Fibroblast of skin of left quadriceps (primary cell): ENCODE measurements around the gene SCAMP3.
"Not testable (repeated sequence)": the region's sequence is repeated elsewhere in the genome, so short reads cannot be mapped to it uniquely, and the experiment has no call there.

ENCODE experiments used
- DNase-seq, 2 experiments: peaks; one replicate each; pipeline ENCODE4 v3.0.0-alpha.2; 2013; ENCODE audit warnings: low read depth in 2 of 2

The SCAMP3 gene

DNA sequence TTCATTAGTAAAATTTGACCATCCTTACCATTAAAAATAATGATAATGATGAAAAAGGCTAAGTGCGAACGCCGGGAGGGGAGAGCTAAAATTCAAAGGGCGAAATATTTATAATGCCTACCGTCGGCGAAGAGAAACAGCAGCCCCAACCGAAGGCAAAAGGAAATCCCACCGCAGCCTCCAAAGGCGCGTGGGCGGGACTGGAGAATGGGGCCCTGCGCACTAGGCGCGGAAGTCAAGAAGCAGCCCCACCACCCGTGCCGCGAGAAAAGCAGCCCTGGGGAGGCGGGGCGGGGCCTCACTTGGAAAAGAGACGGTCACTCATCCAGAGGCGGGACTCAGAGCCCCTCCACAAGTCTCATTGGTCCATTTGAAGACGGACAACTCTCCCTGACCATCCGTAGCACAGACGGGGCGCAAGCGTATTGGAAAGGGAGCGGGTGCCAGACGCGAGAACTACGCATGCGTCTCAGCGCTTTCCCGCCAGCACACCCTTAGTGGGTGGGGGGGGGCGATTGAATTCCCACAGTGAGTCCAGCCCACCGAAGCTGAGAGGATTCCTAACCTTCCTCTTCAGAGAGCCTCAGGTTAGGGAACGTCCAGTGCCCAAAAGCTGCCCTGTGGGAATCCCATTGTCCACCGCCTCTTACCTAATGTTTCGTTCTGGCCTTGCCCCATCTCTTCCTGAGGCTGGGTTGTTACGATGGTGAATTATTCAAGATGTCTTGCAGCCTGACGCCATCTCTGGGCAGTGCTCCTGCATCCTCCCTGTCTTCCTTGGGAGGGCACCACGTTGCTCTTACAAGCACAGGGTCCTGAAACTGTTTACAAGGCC, 34.7 kb downstream of the SCAMP3 start:
- peak; percentile 99 for DNase-seq

DNA sequence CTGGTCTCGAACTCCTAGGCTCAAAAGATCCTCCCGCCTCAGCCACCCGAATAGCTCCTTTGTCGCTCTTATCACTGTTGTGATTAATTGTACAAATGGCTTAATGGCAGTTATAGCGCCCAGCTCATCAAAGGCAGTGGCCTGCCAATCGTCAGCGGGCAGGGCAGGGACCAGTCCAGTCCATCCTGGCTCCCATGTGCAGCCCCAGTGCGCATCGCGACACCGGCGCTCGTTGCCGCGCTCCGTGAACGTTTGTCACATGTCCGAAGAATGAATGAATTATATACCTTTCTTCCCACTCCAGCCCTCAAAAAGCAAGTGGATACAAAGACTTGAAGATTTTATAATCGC, 35.3 kb downstream of the SCAMP3 start:
- no peak for DNase-seq

DNA sequence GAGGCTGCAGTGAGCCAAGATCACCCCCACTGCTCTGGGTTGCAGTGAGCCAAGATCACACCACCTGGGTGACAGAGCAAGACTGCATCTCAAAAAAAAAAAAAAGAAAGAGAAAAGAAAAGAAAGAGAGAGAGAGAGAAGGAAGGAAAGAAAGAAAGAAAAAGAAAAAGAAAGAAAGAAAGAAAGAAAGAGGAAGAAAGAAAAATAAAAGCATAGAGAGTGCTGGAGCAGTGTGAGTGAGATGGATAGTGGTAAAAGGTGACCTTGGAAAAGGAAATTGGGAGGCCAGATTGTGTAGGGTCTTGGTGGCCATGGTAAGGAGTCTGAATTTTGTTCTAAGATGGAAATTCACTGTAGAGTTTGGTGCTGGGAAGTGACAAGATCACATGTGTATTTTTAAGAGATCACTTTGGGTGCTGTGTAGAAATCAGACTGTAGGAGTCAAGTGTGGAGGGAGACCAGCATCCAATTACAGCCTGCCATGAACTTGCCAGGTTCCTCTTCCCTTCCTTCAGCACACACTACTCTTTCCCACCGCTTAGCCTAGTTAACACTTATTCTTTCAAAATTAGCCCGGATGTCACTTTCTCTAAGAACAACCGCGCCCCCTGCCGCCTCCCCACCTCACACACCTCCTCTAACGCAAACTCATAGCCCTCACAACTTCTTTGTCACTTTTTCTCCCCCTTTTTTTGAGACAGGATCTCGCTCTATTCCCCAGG, 35.8 kb downstream of the SCAMP3 start:
- peak; percentile 65 to 66 for DNase-seq

DNA sequence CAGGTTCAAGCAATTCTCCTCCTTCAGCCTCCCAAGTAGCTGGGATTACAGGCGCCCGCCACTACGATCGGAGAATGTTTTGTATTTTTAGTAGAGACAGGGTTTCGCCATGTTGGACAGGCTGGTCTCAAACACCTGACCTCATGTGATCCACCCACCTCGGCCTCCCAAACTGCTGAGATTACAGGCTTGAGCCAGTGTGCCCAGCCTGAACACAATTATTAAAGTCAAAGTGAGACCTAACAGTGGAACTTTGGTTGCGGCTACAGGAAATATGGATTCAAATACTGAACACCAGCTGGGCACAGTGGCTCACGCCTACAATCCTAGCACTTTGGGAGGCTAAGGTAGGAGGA, 36.8 kb downstream of the SCAMP3 start:
- DNase-seq = not testable (repeated sequence)

DNA sequence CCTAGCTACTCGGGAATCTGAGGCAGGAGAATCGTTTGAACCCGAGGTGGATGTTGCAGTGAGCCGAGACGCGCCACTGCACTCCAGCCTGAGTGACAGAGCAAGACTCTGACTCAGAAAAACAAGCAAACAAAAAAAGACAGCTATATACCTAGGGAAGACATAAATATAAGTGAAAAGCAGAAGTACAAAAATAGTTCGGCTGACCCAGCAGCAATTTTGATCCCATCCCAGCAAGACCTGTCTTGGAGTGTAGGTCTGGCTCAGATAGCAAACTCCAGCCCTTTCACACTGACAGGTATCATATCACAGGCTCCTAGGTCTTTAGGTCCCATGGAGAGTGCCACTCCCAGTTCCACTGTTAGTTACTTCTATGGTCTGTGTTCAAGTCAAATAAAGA, 39.1 kb downstream of the SCAMP3 start:
- no peak for DNase-seq

DNA sequence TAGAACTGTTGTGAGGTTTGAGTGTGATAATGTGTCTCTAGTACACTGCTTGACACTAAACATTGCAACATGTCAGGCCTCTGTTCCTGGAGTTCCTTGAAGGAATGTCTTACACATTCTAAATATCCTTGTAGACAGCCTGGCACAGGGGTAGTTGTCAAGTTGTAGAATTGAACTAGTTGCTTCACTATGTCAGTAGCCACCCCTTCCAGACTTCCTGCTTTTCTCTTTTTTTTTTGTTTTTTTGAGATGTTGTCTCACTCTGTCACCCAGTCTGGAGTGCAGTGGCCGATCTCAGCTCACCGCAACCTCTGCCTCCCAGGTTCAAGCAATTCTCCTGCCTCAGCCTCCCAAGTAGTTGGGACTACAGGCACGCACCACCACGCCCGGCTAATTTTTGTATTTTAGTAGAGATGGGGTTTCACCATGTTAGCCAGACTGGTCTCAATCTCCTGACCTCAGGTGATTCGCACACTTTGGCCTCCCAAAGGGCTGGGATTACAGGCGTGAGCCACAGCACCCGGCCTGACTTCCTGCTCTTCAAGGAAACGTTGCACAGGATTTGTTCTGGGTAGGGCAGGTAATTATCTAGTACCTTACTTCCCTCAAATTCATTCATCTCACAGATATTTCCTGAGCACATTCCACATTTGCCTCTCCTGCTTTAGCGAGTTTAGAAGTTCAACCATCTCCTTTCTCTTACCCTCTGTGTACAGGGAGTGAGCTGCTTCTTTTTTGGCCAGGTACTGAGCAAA, 41.8 kb downstream of the SCAMP3 start:
- not testable (repeated sequence) for DNase-seq

DNA sequence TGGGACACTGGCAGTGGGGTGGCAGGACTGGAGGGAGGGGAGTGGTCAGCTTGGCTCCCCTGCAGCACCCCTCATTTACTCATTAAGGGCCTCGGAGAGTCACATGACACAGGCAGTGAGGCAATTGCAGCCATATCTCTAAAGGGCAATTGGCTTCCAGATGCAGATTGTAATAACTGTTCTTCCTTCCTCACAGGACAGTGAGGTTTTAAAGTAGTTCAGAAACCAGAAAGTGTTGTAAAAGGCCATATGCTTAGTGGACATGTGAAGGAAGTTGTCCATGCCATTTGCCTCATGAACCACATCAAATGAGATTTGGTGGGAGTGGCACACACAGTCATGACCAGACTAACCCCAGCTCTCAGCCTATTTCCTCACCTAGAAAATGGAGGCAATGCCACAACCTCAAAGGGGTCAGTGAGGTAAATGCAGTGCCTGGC, 42.5 kb downstream of the SCAMP3 start:
- DNase-seq = no peak

DNA sequence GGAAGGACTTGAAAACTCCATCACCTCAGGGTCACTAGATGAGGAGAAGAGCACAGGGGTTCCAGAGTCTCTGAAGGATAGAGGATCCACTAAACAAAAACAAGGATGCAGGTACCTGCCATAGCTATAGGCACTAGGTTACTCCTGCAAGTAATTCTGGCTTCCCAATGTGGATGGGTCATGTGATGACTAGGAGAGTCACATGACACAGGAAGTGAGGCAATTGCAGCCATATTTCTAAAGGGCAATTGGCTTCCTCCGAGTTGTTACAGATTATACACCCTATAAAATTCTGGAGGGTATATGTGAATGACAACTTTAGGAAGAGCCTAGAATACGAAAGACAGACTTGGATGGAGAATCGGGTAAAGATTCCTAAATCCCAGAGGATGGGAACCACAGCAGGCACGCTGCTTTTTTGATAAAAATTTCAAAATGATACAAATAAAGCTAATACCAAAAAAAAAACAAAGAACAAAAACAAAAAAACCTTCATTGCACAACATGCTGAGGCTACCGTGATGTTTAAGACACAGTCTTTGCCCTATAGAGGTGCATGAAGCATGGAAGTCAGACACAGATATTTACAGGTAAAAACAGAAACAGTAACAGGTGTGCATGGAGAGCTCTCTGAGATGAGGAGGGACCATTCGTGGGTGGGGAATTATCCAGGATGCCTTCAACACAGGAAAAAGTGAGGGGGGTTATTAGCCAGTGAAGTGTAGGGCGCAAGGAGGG, 43.1 kb downstream of the SCAMP3 start:
- DNase-seq = no peak

DNA sequence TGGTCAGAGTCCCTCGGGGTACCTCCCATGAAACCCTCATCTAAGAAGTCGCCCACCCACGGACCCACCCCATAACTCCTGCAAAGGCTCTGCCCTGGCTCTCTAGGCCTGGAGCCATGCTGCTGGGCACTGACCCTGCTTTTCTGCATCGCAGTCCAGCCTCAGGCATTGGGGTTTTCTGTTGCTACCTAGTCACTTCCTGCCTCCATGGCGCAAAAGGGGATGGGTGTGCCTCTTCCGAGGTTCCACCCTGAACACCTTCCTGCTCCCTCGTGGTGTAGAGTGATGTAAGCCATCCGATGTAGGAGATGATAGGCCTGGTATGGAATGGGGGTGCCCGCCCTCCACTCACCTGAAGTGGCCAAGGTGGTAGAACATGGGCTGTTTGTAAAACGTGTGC, 47.5 kb downstream of the SCAMP3 start:
- DNase-seq = not testable (repeated sequence)

DNA sequence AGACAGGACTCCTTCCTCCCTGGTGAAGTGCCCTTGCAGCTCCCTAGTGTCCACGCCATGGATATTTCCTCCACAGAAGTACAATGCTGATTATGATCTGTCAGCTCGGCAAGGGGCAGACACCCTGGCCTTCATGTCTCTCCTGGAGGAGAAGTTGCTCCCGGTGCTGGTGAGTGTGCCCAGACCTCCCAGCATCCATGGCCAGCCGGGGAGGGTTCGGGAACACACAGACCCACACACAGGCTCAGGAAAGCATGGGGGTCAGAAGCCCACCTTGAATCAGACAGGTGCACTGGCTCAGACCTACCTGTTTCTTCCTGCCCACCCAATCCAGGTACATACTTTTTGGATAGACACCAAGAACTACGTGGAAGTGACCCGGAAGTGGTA, 50.1 kb downstream of the SCAMP3 start:
- DNase-seq = not testable (repeated sequence)

DNA sequence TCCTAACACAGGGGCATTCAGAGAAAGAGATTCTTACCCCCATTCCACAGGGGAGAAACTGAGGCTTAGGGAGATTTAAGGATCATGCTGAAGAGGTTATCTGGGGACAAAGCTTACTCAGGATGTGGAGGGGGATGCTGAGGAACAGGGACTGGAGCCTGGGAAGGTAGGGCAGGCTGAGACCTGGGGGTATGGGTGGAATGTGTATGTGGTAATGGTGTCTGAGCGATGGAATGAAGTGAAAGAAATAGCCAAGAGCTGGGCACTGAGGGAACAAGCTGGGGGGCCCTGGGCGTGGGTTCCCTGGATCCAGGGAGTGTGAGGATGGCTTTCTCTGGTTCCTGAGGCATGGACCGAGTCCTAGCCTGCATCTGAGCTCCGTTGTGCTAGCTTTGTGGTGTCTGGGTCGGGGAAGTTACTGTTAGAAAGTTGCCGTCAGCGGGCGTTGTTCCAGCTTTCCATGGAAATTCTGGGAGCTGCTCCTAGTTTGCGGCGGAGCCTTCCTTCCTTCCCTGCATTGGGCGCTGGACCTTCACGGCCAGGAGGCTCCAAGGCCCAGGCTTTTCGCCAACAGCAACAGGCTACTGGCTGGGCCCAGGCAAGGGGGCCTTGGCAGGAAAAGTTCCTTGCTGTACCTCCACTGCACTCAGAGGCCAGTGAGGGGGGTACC, 50.6 kb downstream of the SCAMP3 start:
- DNase-seq = not testable (repeated sequence)

DNA sequence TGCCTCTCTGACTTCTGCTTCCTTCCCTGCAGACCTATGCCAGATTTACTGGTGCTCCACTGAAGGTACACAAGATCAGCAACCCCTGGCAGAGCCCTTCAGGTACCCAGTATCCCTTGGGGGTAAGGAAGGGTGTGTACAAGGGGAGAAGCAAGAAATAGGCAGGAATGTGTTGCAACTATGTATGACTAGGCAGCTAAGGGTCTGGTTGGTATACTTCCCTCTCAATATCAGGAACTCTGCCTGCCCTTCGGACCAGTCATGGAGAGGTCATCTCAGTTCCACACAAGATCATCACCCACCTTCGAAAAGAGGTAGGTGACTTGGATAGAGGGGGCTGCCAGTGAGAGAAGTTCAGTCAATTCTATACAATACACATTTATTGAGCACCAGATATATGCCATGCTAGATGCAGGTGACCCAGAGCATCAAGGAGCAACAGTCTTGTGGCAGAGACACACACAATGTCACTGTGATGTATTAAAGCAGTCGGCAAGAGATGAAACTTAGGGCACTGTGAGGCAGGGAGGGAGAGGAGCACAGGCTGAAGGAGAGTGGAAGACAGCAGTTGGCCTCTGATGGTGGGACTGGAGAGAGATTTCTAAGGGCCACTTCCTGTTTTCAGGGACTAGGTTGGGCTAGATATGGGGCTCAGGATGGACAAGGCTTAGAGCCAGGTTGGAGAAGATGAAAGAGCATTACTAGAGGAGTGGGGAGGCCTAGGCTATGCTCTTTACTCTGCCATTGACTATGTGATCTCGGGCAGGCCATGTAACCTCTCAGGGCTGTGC, 51.7 kb downstream of the SCAMP3 start:
- no peak for DNase-seq

DNA sequence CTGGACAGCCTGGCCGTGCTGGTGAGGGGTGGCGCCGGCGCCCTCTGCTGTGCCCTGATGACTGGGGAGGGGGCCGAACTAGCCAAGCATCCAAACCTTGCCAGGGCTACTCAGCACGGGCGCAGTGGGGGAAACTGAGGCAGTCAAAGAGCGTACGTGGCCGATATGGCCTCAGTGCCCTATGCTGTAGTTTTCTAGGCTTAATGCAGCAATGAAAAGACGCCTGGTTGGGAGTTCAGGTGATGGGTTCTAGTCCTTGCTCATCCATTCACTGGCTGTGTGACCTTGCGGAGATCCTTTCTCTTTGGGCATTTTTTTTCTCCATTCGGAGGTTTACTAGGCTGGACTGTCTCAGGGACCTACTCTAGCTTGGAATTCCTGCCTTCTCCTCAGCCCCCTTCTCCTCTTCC, 52.8 kb downstream of the SCAMP3 start:
- no peak for DNase-seq

DNA sequence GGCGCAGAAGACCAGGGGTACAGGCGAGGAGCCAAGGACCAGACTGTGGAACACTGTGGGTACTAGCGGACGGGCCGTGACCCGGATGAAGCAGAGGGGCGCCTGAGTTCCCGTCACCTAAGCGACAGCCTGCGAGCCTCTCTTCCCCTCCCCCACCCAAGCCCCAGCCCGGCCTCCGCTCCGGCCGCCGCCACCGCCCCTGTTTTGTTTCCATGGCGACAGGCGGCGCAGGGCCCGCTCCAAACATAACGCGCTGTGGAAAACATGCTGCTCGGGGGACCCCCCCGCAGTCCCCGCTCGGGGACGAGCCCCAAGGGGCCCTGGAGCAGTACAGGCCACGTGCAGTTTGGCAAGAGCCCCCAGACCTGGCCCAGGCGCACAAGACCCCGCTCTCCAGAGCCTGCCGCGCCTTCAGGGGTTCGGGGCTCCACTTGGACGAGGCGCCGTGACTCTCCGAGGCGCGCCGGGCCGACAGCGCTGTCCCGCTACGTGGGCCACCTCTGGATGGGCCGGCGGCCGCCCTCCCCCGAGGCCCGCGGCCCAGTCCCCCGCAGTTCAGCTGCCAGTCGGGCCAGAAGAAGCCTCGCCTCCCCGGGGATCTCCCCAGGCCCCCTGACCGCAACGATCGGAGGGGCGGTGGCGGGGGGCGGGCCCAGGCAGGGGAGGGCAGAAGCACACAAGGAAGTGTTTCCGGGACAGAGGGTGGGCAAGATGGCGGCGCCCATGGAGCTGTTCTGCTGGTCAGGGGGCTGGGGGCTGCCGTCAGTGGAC, 53.4 kb downstream of the SCAMP3 start, which contains the start of gene MTX1:
Gene MTX1 (plus strand): TSS at position 155 of the 771 bp plus-strand sequence. CDS start 110 bp downstream, at position 265.
- DNase-seq = peak; percentile 57 to 64

DNA sequence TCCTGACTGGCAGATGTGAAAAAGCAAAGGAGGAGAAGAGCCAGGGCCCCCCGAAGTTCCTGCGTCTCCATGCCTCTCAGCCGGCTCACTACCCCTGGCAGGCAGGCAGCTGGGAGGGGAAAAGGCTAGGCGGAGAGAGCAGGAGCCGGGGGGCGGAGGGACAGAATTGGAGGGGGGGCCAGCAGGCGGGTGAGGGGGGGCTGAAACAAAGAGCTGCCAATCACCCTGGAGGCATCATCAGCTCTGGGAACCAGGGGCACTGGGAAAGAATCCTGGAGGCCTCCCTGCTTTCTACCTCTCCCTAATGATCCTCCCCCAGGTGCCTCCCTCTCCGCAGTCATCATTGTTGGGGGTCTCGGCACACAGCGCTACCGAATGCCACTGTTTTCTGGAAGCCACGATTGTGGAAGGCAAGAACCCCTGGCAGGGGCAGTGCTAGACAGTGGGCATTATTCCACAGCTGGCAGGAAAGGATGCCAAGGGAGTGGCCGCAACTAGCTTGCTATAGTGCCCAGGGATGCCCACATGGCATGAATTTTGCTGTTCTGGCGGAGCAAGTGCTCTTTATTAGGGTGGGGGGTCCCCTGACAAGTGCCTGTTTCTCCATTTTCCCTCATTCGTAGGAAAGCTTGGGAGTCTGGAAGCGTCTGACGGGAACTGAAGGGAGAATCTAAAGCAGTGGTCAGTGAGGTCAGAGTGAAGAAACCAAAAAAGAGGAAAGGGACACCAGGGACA, 54.2 kb downstream of the SCAMP3 start, which contains the start of gene THBS3:
Gene THBS3 (minus strand): TSS at position 92 of the 735 bp plus-strand sequence. CDS start 21 bp downstream, at position 71.
- DNase-seq = no peak

DNA sequence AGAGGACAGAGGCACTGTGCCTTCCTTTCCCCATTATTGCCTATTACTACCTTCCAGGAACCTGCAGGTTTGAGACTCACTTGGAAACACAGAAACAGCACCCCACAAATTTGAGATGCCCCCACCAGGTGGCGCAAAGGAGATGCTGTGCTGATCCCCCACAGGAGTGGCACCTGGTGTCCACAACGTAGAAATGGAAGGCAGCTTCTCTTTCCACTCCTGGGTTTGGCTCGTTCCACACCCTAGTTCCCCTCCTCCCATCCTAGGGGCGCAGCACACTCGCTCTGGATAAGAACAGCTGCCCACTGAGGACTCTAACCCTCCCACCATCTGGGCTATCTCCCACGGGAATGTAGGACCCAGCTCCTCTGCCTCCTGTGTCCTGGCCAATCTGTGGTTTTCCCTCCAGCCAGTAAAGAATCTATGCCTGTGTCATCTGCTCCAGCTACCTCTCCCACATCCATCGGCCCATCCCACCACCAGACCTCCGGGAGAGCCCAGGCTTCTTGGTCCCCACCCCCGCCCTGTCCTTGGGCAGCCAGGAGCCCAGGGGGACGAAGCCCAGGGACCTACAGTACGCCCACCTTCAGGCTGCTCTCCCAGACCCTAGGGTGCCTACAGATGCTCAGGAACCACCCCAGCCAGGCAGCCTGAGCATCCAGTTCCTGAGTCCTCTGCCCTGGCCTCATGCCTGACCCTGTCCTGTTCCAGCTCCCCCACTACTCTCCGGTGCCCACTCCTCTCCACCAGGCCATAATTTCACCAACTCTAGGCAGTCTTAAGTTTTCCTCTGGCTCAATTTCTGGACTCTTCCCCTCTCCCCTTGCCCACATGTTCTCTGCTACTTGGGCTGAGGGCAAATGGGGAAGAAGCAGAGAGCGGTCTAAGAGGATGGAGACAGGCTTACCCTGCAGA, 55.0 kb downstream of the SCAMP3 start:
- peak in 1 of 2 experiments; percentile 57 for DNase-seq
